Stimulated activated CD4-positive, alpha-beta T cell treated with anti-CD3 and anti-CD28 coated beads, Interleukin-1b, Interleukin-23, amount 100 ng/mL, for 4 hours (primary cell): ENCODE data around the gene PCDHGA3.
"Not testable (repeated sequence)": the region's sequence is repeated elsewhere in the genome, so short reads cannot be mapped to it uniquely, and the experiment has no call there.

ENCODE experiments used
- DNase-seq, 2 donors: peaks; one replicate each; pipeline ENCODE4 v3.0.0-alpha.2; 2020; ENCODE audit warnings: low read depth in 2 of 2

PCDHGA3 gene

GRCh38 chr5:141382469-141383294 is 39.1 kb downstream of the PCDHGA3 start, which contains the start of gene PCDHGA7:
Gene PCDHGA7, plus strand, starts transcription at chr5:141382742. Its CDS starts 158 bp downstream, at chr5:141382900.
- DNase-seq, result no peak

GRCh38 chr5:141383345-141383744 is 39.7 kb downstream of the PCDHGA3 start:
- DNase-seq, result no peak

DNA sequence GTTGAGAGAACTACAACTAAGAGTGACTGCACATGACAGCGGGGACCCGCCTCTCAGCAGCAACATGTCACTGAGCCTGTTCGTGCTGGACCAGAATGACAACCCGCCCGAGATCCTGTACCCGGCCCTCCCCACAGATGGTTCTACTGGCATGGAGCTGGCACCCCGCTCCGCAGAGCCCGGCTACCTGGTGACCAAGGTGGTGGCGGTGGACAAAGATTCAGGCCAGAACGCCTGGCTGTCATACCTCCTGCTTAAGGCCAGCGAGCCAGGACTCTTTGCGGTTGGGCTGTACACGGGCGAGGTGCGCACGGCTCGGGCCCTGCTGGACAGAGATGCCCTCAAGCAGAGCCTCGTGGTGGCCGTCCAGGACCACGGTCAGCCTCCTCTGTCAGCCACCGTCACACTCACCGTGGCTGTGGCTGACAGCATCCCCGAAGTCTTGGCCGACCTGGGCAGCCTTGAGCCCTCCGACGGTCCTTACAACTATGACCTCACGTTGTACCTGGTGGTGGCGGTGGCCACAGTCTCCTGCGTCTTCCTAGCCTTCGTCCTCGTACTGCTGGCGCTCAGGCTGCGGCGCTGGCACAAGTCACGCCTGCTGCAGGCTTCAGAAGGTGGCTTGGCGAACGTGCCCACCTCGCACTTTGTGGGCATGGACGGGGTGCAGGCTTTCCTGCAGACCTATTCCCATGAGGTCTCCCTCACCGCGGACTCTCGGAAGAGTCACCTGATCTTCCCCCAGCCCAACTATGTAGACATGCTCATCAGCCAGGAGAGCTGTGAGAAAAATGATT is 41.0 kb downstream of the PCDHGA3 start:
- DNase-seq, result no peak

DNA sequence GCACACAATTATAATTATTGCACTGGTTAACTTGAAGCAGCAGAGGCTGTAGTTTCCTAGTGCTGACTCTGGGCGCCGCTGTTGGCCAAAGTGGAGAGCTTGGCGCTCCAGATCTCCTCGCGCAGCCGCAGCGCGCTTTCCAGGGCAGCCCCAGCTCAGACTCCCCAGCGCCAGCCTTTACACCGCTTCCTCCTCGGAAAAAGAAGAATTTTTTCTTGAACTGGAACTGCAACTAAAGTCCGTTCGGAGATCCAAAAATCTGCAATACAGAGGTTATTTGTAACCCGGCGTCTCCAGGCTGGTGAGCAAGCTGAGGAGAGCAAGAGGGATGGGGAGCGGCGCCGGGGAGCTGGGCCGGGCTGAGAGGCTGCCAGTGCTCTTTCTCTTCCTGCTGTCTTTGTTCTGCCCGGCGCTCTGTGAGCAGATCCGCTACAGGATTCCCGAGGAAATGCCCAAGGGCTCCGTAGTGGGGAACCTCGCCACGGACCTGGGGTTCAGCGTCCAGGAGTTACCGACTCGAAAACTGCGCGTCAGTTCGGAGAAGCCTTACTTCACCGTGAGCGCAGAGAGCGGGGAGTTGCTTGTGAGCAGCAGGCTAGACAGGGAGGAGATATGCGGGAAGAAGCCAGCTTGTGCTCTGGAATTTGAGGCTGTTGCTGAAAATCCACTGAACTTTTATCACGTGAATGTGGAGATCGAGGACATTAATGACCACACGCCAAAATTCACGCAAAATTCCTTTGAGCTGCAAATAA is 44.1 kb downstream of the PCDHGA3 start, which contains the start of gene PCDHGB4:
PCDHGB4 (plus strand) TSS at position 142 of the 755 bp plus-strand sequence; CDS start at position 329, 187 bp downstream.
- not testable (repeated sequence) for DNase-seq

DNA sequence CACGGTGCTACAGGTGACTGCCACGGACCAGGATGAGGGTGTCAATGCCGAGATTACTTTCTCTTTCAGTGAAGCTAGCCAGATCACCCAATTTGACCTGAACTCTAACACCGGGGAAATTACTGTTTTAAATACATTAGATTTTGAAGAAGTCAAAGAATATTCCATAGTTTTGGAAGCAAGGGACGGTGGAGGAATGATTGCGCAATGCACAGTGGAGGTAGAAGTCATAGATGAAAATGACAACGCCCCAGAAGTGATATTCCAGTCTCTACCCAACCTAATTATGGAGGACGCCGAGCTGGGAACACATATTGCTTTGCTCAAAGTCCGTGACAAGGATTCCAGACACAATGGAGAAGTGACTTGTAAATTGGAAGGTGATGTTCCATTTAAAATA is 45.0 kb downstream of the PCDHGA3 start:
- no peak for DNase-seq

- DNase-seq, result no peak
Measured at GRCh38 chr5:141389153-141390042, 45.8 kb downstream of the PCDHGA3 start.

GRCh38 chr5:141392429-141393198 is 49.0 kb downstream of the PCDHGA3 start, which contains the start of gene PCDHGA8:
Gene PCDHGA8, plus strand, starts transcription at chr5:141392633. Its CDS starts 181 bp downstream, at chr5:141392814.
- no peak for DNase-seq

DNA sequence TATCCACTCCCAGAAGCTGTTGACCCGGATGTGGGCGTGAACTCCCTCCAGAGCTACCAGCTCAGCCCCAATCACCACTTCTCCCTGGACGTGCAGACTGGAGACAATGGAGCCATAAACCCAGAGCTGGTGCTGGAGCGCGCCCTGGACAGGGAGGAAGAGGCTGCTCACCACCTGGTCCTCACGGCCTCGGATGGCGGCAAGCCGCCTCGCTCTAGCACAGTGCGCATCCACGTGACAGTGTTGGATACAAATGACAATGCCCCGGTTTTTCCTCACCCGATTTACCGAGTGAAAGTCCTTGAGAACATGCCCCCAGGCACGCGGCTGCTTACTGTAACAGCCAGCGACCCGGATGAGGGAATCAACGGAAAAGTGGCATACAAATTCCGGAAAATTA is 49.6 kb downstream of the PCDHGA3 start:
- no peak for DNase-seq

DNA sequence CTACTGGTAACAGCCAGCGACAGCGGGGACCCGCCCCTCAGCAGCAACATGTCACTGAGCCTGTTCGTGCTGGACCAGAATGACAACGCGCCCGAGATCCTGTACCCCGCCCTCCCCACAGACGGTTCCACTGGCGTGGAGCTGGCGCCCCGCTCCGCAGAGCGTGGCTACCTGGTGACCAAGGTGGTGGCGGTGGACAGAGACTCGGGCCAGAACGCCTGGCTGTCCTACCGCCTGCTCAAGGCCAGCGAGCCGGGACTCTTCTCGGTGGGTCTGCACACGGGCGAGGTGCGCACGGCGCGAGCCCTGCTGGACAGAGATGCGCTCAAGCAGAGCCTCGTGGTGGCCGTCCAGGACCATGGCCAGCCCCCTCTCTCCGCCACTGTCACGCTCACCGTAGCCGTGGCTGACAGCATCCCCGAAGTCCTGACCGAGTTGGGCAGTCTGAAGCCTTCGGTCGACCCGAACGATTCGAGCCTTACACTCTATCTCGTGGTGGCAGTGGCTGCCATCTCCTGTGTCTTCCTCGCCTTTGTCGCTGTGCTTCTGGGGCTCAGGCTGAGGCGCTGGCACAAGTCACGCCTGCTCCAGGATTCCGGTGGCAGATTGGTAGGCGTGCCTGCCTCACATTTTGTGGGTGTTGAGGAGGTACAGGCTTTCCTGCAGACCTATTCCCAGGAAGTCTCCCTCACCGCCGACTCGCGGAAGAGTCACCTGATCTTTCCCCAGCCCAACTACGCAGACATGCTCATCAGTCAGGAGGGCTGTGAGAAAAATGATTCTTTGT is 51.0 kb downstream of the PCDHGA3 start:
- DNase-seq, result not testable (repeated sequence)
